ENCODE data around the gene ACO1.

Gene ACO1

DNA sequence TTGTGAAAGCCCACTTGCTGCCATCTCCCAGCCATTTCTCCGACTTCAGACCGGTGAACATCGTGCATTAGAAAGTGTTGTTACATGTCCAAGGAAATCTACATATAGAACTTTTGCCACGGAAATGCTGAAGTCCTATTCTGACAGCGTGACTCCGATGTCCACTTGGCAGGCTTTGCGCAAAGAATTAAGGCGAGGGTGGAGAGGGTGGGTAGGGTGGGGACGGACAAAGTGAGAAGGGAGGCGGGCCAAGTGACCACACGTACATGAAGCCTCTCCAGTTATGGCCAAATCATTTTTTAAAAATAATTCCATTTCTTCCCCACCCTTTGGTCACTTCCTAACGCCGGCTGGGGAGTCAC, 460 bp upstream of the ACO1 start:
- H3K9me3 ChIP-seq (ENCODE audit: control insufficient read depth, insufficient read depth, low read depth, low read length) = no peaks in the 10 kb centered on the region
- H3K36me3 ChIP-seq (ENCODE audit: control insufficient read depth, insufficient read depth, low read length) = no peaks in the 10 kb centered on the region
- no peaks in the 10 kb centered on the region for H3K4me1 ChIP-seq (ENCODE audit: control insufficient read depth, insufficient read depth, low read length)

DNA sequence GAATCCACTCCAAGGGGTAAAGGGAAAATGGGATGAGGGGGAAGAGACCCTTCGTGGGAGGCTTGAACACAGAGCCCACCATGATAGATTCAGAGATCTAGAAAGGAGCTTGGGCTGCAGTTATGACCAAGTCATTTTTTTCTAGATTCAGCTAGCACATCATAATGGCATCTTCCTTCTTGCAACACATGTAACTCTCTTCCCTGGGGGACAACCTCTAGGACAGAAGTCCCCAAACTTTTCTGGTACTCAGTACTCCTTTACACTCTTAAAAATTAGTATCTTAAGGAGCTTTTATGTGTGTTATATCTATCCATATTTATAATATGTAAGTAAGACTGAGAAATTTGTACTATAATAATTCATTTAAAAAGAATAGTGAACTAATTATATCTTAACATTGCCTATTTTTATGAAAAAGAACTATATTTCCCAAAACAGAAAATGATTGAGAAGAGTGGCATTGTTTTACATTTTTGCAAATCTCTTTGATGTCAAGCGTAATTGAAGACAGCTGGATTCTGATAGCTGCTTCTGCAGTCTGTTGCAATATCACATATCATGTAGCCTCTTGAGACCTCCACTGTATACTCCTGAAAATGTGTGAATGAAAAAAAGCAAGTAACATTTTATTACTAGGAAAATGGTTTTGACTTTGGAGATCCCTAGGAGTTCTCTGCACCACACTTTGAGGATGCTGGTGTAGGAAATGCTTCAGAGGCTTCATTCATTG, 875 bp downstream of the ACO1 start:
- Histone ChIP-seq H3K4me3 (ENCODE audit: low read depth, low read length) (peak overlapping the region; percentile 99), H3K9me3 (ENCODE audit: control insufficient read depth, insufficient read depth, low read depth, low read length) (no peaks in the 10 kb centered on the region), H3K9ac (ENCODE audit: low read length) (peak overlapping the region; percentile 85), H3K4me1 (ENCODE audit: control insufficient read depth, insufficient read depth, low read length) (no peaks in the 10 kb centered on the region), H3K27ac (ENCODE audit: low read depth, low read length) (no peak overlapping the region), H3K27me3 (ENCODE audit: control insufficient read depth, insufficient read depth, low read length) (peaks cover 36% of the 10 kb centered on the region), H3K36me3 (ENCODE audit: control insufficient read depth, insufficient read depth, low read length) (no peaks in the 10 kb centered on the region)

More for the DNA sequence above, 460 bp upstream of the ACO1 start:
- no peak overlapping the region for H3K27ac ChIP-seq (ENCODE audit: low read depth, low read length)
- peaks cover 40% of the 10 kb centered on the region for H3K27me3 ChIP-seq (ENCODE audit: control insufficient read depth, insufficient read depth, low read length)
- H3K9ac ChIP-seq (ENCODE audit: low read length) = peak overlapping the region; percentile 49
- H3K4me3 ChIP-seq (ENCODE audit: low read depth, low read length) = peak overlapping the region; percentile 99

DNA sequence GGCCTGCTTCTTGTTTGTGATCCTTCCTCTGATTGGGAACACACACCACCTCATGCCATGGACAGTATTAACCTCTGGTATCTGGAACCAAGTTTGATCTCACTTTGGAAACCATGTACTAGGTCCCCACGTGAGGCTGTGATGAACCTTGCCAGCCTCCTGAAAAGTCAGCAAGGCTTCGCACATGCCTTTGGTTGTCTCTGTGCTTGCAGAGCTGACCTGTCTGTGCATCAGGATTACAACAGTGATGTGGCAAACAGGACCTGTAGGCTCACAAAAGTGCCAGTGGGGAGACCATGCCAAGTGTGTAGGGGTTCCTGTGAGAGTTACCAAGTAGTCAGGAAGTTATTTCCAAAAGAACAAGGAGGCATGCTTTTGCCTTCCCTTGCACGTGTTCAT, 1.4 kb downstream of the ACO1 start:
- no peak overlapping the region for H3K9ac ChIP-seq (ENCODE audit: low read length)
- H3K4me3 ChIP-seq (ENCODE audit: low read depth, low read length) = no peak overlapping the region; the same call in 1 of the 2 replicates
- H3K36me3 ChIP-seq (ENCODE audit: control insufficient read depth, insufficient read depth, low read length) = no peaks in the 10 kb centered on the region
- peaks cover 31% of the 10 kb centered on the region for H3K27me3 ChIP-seq (ENCODE audit: control insufficient read depth, insufficient read depth, low read length)
- no peaks in the 10 kb centered on the region for H3K9me3 ChIP-seq (ENCODE audit: control insufficient read depth, insufficient read depth, low read depth, low read length)
- H3K27ac ChIP-seq (ENCODE audit: low read depth, low read length) = no peak overlapping the region
- no peaks in the 10 kb centered on the region for H3K4me1 ChIP-seq (ENCODE audit: control insufficient read depth, insufficient read depth, low read length)

DNA sequence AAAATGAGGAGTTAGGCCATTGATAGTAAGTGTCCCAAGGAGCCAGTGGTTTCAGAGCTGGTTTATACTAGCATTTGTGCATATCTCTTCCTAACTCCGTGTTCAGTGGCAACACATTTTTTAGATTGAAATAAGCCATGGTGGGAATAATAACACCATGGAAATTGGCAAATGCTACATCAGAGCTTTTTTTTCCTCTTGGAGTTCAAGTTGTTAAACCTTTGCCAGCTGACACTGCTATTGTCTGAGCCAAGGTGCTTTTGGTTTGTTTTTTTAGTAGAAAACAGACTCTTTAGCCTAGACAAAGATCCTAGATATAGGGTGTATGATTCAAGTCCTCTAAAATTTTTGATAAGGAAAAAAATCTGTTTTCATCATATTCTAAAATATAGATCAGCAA, 2.8 kb downstream of the ACO1 start:
- peaks cover 2% of the 10 kb centered on the region; the same call in 1 of the 2 replicates for H3K9me3 ChIP-seq (ENCODE audit: control insufficient read depth, insufficient read depth, low read depth, low read length)
- H3K4me1 ChIP-seq (ENCODE audit: control insufficient read depth, insufficient read depth, low read length) = no peaks in the 10 kb centered on the region
- no peak overlapping the region for H3K4me3 ChIP-seq (ENCODE audit: low read depth, low read length)
- no peak overlapping the region for H3K27ac ChIP-seq (ENCODE audit: low read depth, low read length)
- H3K36me3 ChIP-seq (ENCODE audit: control insufficient read depth, insufficient read depth, low read length) = no peaks in the 10 kb centered on the region
- H3K9ac ChIP-seq (ENCODE audit: low read length) = no peak overlapping the region
- peaks cover 17% of the 10 kb centered on the region for H3K27me3 ChIP-seq (ENCODE audit: control insufficient read depth, insufficient read depth, low read length)

DNA sequence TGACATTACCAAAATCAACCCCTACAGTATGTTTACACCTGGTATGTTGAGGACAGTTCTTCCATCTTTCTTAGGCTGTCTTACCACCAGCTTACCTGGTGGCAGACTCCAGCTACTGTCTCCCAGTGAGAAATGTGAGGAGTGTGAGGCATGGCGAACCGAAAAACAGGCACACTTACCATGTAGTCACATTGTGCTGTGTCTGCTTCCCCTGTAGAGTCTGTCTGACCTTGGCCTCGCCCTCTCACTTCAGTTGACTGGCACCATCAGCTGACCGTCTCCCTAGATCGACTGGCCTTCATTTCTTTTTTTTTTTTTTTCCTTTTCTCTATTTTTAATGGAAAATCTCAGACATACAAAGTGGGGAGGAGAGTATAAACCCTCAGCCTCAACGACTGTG, 4.9 kb downstream of the ACO1 start:
- Histone ChIP-seq H3K27me3 (ENCODE audit: control insufficient read depth, insufficient read depth, low read length) (no peaks in the 10 kb centered on the region), H3K4me3 (ENCODE audit: low read depth, low read length) (no peak overlapping the region), H3K27ac (ENCODE audit: low read depth, low read length) (no peak overlapping the region), H3K4me1 (ENCODE audit: control insufficient read depth, insufficient read depth, low read length) (no peaks in the 10 kb centered on the region), H3K9ac (ENCODE audit: low read length) (no peak overlapping the region), H3K36me3 (ENCODE audit: control insufficient read depth, insufficient read depth, low read length) (no peaks in the 10 kb centered on the region), H3K9me3 (ENCODE audit: control insufficient read depth, insufficient read depth, low read depth, low read length) (peaks cover 7% of the 10 kb centered on the region; the same call in 1 of the 2 replicates)

DNA sequence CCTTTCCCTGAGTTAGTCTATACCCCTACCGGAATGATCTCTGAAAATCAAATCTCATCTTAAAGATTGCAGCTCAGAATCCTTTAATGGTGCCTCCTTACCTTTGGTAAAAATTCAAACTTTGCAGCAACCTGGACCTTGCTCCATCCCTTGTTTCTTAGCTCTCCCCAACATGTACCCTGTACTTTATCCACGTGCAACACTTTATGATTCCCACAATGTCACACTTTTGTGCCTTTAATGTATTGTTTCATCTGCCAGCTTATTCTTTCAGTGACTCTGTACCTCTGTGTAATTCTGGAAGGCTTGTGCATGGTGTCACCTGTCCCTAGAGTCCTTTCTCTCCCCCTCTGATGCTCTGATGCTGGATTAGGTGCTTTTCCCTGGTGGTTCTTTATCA, 9.5 kb downstream of the ACO1 start:
- no peaks in the 10 kb centered on the region for H3K27me3 ChIP-seq (ENCODE audit: control insufficient read depth, insufficient read depth, low read length)
- H3K4me1 ChIP-seq (ENCODE audit: control insufficient read depth, insufficient read depth, low read length) = peaks cover under 1% of the 10 kb centered on the region; the same call in 1 of the 2 replicates
- H3K36me3 ChIP-seq (ENCODE audit: control insufficient read depth, insufficient read depth, low read length) = no peaks in the 10 kb centered on the region
- H3K9me3 ChIP-seq (ENCODE audit: control insufficient read depth, insufficient read depth, low read depth, low read length) = peaks cover 7% of the 10 kb centered on the region; the same call in 1 of the 2 replicates
- H3K27ac ChIP-seq (ENCODE audit: low read depth, low read length) = no peak overlapping the region
- H3K9ac ChIP-seq (ENCODE audit: low read length) = no peak overlapping the region
- no peak overlapping the region for H3K4me3 ChIP-seq (ENCODE audit: low read depth, low read length)

DNA sequence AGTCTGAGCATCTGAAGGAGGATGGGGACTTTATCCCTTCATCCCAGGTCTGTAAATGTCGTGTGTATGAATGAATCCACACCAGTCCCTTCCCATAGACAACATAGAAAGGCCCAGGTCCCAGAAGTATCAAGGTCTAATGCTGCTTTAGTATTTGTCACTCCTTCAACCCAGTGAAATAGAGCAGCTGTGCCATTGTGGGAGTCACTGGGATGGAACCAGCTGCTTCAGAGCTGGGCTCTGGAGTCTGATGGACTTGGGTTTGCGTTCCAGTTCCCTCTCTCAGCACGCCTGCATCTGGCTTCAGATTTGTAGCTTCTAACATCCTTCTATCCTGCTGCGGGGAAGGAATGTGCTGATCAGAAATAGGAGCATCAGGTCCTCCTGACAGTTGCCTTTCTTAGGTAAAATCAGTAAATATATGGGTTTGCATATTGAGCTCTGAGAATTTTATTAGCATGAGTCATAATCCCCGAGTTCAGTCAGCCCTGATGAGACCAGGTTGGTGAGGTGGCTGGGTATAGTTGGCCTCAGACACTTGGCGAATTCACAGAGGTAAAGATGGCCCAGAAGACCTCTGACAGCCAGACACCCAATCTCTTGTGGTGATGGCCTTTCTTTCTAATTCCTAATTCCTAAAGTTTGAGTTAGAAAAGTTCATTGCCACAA, 10.1 kb downstream of the ACO1 start:
- Histone ChIP-seq H3K27me3 (ENCODE audit: control insufficient read depth, insufficient read depth, low read length) (no peaks in the 10 kb centered on the region), H3K36me3 (ENCODE audit: control insufficient read depth, insufficient read depth, low read length) (no peaks in the 10 kb centered on the region), H3K4me3 (ENCODE audit: low read depth, low read length) (no peak overlapping the region), H3K4me1 (ENCODE audit: control insufficient read depth, insufficient read depth, low read length) (peaks cover 6% of the 10 kb centered on the region; the same call in 1 of the 2 replicates), H3K9ac (ENCODE audit: low read length) (no peak overlapping the region), H3K9me3 (ENCODE audit: control insufficient read depth, insufficient read depth, low read depth, low read length) (peaks cover 7% of the 10 kb centered on the region; the same call in 1 of the 2 replicates), H3K27ac (ENCODE audit: low read depth, low read length) (no peak overlapping the region)

DNA sequence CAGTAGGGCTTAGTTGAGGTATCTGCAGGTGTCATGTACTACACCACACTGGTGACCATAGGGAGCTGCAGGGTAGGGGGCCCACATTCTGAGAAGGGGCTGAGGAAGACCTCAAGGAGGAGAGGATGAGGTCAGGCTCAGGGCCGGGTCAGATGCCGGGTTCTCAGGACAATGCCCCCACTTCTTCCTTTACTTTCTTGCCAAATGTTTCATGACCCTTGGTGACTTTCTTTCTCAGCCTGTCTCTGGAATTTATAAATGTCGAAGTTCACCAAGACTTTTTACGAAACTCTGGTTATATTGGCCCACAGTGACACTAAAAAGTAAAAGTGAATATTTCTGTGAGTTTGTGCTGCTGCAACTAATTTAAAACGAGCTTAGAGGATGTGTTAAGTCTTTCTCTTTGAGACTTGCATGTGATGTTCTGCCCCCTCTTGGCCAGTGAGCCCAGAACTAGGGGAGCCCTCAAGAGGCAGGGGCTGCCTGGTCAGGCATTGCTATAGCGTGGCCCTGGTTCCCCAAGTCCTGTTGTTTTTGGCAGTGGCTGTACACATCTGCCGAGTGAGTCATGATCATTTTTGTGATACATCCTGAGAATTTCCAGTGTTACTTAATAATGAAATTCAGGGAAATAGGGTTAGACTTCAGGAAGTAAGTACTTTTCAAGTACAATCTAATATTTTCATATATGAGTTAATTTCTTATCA, 11.2 kb downstream of the ACO1 start:
- Histone ChIP-seq H3K36me3 (ENCODE audit: control insufficient read depth, insufficient read depth, low read length) (no peaks in the 10 kb centered on the region), H3K4me1 (ENCODE audit: control insufficient read depth, insufficient read depth, low read length) (peaks cover 7% of the 10 kb centered on the region; the same call in 1 of the 2 replicates), H3K27ac (ENCODE audit: low read depth, low read length) (no peak overlapping the region), H3K9me3 (ENCODE audit: control insufficient read depth, insufficient read depth, low read depth, low read length) (peaks cover 7% of the 10 kb centered on the region; the same call in 1 of the 2 replicates), H3K9ac (ENCODE audit: low read length) (no peak overlapping the region), H3K4me3 (ENCODE audit: low read depth, low read length) (no peak overlapping the region), H3K27me3 (ENCODE audit: control insufficient read depth, insufficient read depth, low read length) (no peaks in the 10 kb centered on the region)

DNA sequence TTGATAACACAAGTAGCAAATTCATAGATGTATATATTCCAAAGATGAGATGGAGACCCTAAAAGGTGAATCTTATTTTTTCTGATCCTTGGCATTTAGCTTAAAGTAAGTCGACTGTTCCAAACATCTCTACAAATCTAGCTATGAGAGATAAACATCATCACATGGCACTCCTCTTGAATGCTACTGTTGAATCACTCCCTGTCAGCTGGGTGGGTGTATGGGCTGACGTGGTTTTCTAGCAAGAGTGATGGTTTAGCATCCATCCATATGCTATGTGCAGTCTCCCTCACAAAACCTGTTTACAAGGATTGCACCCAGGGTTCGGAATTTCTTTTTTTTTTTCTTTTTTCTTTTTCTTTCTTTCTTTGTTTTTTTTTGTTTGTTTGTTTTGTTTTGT, 13.8 kb downstream of the ACO1 start:
- no peaks in the 10 kb centered on the region for H3K27me3 ChIP-seq (ENCODE audit: control insufficient read depth, insufficient read depth, low read length)
- peaks cover 7% of the 10 kb centered on the region for H3K4me1 ChIP-seq (ENCODE audit: control insufficient read depth, insufficient read depth, low read length)
- H3K4me3 ChIP-seq (ENCODE audit: low read depth, low read length) = no peak overlapping the region
- H3K36me3 ChIP-seq (ENCODE audit: control insufficient read depth, insufficient read depth, low read length) = no peaks in the 10 kb centered on the region
- no peak overlapping the region for H3K9ac ChIP-seq (ENCODE audit: low read length)
- peaks cover 2% of the 10 kb centered on the region; the same call in 1 of the 2 replicates for H3K9me3 ChIP-seq (ENCODE audit: control insufficient read depth, insufficient read depth, low read depth, low read length)
- no peak overlapping the region for H3K27ac ChIP-seq (ENCODE audit: low read depth, low read length)

DNA sequence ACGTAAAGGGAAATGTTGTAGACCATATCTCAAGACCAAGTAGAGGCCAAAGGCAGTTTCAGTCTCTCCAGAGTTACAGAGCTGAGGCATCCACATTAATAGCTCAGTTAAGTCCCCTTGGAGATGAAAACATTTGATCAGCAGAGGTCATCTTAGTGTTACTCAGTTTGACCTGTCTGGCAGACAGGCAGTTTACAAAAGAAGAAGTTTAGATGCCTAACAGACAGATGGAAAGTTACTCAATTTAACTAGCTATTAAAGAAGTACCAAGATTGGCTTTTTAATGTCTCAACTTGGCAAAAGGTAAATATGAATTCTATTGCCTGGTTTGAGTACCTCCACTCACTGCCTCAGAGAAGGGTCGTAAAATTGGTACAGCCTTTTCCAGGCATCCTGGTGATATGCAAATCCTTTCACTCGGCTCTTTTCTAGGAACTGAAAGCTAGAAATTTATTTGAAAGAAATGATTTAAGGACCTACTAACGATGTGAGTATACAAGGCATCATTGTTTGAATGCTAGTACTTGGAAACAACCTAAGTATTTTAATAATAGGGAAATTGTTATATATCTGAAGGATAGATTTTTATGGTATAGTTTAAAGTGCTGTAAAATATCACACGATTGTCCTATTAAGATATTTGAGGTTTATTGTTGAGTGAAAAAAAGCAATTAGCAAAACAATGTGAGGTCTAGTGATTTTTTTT, 14.8 kb downstream of the ACO1 start:
- no peak overlapping the region for H3K27ac ChIP-seq (ENCODE audit: low read depth, low read length)
- no peak overlapping the region for H3K4me3 ChIP-seq (ENCODE audit: low read depth, low read length)
- H3K36me3 ChIP-seq (ENCODE audit: control insufficient read depth, insufficient read depth, low read length) = no peaks in the 10 kb centered on the region
- H3K4me1 ChIP-seq (ENCODE audit: control insufficient read depth, insufficient read depth, low read length) = peaks cover 7% of the 10 kb centered on the region
- no peaks in the 10 kb centered on the region for H3K9me3 ChIP-seq (ENCODE audit: control insufficient read depth, insufficient read depth, low read depth, low read length)
- H3K27me3 ChIP-seq (ENCODE audit: control insufficient read depth, insufficient read depth, low read length) = no peaks in the 10 kb centered on the region
- no peak overlapping the region for H3K9ac ChIP-seq (ENCODE audit: low read length)

Data from HUES6 (cell line).